H1 (cell line): ENCODE results near the gene DENND1A. TPM values are rescaled to one million over a fixed set of nuclear protein-coding genes. Genes with fewer than 3 reads are reported as not detected.

Experiments used
- ATF3 ChIP-seq: IDR thresholded peaks from 2 replicates; pipeline ENCODE4 v1.6.1; 2011; ENCODE audit warnings: low read depth, mild to moderate bottlenecking, low read length; ENCODE audit not compliant: insufficient read depth
- BRCA1 ChIP-seq: IDR thresholded peaks from 2 replicates; pipeline ENCODE4 v1.6.1; 2012; ENCODE audit warnings: low read depth, low read length, improper control_type of control experiment
- FOSL1 ChIP-seq: IDR thresholded peaks from 2 replicates; pipeline ENCODE4 v1.6.1; 2011; ENCODE audit warnings: mild to moderate bottlenecking, low read depth, low read length, moderate library complexity; ENCODE audit not compliant: insufficient read depth
- HDAC6 ChIP-seq: IDR thresholded peaks from one replicate; pipeline ENCODE4 v1.7.1; 2012; ENCODE audit warnings: low read depth, mild to moderate bottlenecking, inconsistent platforms, low read length, moderate library complexity
- KDM1A ChIP-seq: fragments of 200-600, 300-600 bp; sonication (generic); IDR thresholded peaks from 2 replicates; pipeline ENCODE4 v1.7.1; 2016; ENCODE audit warnings: mild to moderate bottlenecking, low read length, borderline replicate concordance
- NRF1 ChIP-seq: IDR thresholded peaks from 2 replicates; pipeline ENCODE4 v1.6.1; 2011; ENCODE audit warnings: mild to moderate bottlenecking, low read depth, low read length, improper control_type of control experiment
- POLR2AphosphoS5 ChIP-seq: IDR thresholded peaks from 2 replicates; pipeline ENCODE4 v1.6.1; 2011; ENCODE audit warnings: low read depth, low read length
- TBP ChIP-seq: IDR thresholded peaks from 2 replicates; pipeline ENCODE4 v1.6.1; 2011; ENCODE audit warnings: low read depth, low read length, improper control_type of control experiment
- YY1 ChIP-seq: IDR thresholded peaks from 2 replicates; pipeline ENCODE4 v1.6.1; 2011; ENCODE audit warnings: low read depth, mild to moderate bottlenecking, low read length
- polyA plus RNA-seq, 7 experiments: library from polyadenylated mRNA; depleted of rRNA in 3 of 7; stranded (reverse) in 5 of 7; unstranded in 2 of 7; fragments of >200 nt in 5 of 7; fragments of 200-250 nt in 2 of 7; gene quantifications; 1 replicate in 5 of 7; 2 replicates in 1 of 7; 4 replicates in 1 of 7; pipeline versions ENCODE4 v1.2.1 to v1.2.3, GENCODE V29; 2011 to 2013; ENCODE audit warnings: missing spikeins in 2 of 7, mixed read lengths in 2 of 7
- total RNA-seq: library from RNA; stranded (reverse); fragmentation: NEBNext Ultra II Directional; extraction: Animal tissue kit (Norgen Biotek cat#: 25700); gene quantifications from 2 replicates; pipeline ENCODE4 v1.2.1, GENCODE V29; 2021

The DENND1A gene
- total and polyA plus RNA-seq, 2 of the 8 experiments (the other 6 are each of a cell fraction or from before 2014, with no cell fraction given), result 24.1 to 26.4 TPM

GRCh38 chr9:123544007-123544827, 385.7 kb downstream of the DENND1A start (continued):
- TF ChIP-seq ATF3, result no peak
- TF ChIP-seq KDM1A, result peak; percentile 62; the same call in 1 of the 2 replicates
- TF ChIP-seq TBP, result no peak
- TF ChIP-seq FOSL1, result no peak
- no peak for TF ChIP-seq BRCA1
- no peak for TF ChIP-seq POLR2AphosphoS5
- no peak for TF ChIP-seq NRF1
- TF ChIP-seq YY1, result no peak
- no peak for TF ChIP-seq HDAC6
